Stimulated activated CD4-positive, alpha-beta T cell treated with anti-CD3 and anti-CD28 coated beads, TNF-alpha, amount 100 ng/mL, for 1 hour (primary cell): ENCODE data around the gene LMBR1.
"Not testable (repeated sequence)": the region's sequence is repeated elsewhere in the genome, so short reads cannot be mapped to it uniquely, and the experiment has no call there.

Experiments
- DNase-seq, 3 donors: peaks; one replicate each; pipeline ENCODE4 v3.0.0-alpha.2; 2020; ENCODE audit warnings: low read depth in 3 of 3, low spot score in 1 of 3

Gene LMBR1

GRCh38 chr7:156848979-156849378 is 44.0 kb downstream of the LMBR1 start:
- DNase-seq = no peak

- no peak for DNase-seq
These were observed 47.4 kb downstream of the LMBR1 start for GRCh38 chr7:156845379-156846101.

DNA sequence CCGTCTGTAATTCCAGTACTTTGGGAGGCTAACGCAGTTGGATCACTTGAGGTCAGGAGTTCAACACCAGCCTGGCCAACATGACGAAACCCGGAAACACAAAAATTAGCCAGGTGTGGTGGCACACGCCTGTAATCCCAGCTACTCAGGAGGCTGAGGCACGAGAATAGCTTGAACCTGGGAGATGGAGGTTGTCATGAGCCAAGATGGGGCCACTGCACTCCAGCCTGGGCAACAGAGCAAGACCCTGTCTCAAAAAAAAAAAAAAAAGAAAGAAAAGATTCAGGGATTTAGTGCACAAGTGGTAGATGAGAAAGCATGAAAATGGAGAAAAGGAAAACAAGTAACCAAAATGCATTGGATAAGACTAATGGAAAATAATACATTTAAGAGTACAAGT is 49.4 kb downstream of the LMBR1 start:
- DNase-seq = not testable (repeated sequence)

- no peak for DNase-seq
These were observed 49.8 kb downstream of the LMBR1 start for GRCh38 chr7:156843157-156843556.

- DNase-seq = no peak
These were observed 50.2 kb downstream of the LMBR1 start for GRCh38 chr7:156842740-156843140.

- no peak for DNase-seq
These were observed 50.7 kb downstream of the LMBR1 start for GRCh38 chr7:156842317-156842716.

- no peak for DNase-seq
These were observed 51.5 kb downstream of the LMBR1 start for GRCh38 chr7:156841497-156841896.

DNA sequence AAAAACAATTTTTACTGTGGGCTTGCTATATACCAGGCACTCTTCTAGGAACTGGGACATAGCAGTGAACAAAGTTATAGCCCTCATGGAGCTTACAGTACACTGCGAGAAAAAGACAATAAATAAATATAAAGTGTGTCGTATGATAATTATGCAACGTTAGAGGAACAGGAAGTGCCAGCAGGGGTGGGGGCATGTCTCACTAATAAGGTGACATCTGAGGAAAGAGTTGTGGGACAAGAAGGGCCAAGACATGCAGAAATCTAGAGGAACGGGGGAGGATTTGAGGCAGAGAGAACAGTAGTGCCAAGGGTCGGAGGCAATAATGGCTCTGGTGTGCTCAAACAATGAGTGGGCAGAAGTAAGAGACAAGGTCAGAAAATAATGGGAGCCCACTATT is 52.8 kb downstream of the LMBR1 start:
- no peak for DNase-seq

DNA sequence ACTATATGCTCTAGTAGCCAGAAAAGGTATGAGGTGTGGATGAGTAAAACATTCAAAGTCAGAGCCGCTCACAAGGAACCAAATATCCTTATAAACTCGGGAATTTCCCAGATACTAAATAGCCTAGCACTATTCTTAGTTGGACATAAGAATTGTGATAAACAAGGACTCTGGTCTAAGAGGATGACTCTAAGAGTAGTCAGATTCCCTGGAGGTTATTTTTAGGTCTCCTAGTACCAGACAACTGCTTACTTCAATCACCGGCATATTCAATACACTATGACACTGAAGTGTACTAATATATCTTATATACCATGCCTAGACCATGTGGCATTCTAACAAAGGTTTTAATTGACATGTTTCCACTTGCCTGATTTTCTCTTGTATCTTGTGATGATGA is 56.5 kb downstream of the LMBR1 start:
- DNase-seq = no peak

- no peak for DNase-seq
These were observed 58.5 kb downstream of the LMBR1 start for GRCh38 chr7:156834462-156834861.

DNA sequence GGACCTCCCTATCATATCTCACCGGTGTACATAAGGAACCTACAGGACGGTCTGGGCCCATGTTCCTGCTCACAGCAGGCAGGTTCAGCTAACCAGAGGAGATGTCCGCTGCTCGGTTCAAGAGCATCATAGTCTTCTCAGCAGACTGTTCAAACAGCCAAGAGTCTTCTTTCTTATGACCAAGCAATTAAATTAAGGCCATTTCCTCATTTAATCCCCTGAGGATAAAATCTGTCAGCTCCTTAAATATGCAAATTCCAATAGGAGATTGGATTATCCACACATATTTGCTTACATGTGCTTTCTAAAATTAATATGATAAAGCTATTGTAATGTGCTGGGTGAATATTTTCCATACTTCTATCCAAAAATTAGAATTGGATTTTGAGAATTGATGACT is 59.7 kb downstream of the LMBR1 start:
- no peak for DNase-seq

DNA sequence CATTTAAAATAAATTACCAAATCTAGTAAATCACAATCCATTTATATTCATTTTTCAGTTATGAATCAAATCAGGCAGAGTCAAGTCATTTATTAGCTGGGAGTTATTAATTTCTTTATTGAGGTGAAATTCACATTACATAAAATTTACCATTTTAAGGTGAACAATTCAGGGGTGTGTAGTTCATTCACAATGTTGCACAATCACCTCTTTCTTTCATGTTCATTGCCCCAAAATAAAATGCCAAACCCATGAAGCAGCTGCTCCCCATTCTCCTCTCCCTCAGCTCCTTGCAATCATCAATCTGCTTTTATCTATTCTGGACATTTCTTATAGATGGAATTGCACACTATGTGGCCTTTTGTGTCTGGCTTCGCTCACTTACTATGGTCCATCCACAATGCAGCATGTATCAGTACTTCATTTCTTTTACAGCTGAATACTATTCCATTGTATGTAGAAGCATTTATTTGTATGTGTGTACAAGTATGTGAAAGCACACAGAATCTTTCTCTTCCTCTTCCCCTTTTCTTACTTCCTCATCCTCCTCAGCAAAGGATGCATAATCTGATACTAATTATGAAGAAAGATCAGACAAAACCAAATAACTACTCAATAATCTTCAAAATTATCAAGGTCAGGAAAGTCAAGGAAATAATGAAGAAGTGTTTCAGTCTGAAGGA is 60.6 kb downstream of the LMBR1 start:
- DNase-seq = no peak

- no peak for DNase-seq
These were observed 63.2 kb downstream of the LMBR1 start for GRCh38 chr7:156829669-156830336.

GRCh38 chr7:156827587-156828203 is 65.3 kb downstream of the LMBR1 start:
- DNase-seq = no peak

- no peak for DNase-seq
These were observed 69.5 kb downstream of the LMBR1 start for GRCh38 chr7:156823435-156823834.

DNA sequence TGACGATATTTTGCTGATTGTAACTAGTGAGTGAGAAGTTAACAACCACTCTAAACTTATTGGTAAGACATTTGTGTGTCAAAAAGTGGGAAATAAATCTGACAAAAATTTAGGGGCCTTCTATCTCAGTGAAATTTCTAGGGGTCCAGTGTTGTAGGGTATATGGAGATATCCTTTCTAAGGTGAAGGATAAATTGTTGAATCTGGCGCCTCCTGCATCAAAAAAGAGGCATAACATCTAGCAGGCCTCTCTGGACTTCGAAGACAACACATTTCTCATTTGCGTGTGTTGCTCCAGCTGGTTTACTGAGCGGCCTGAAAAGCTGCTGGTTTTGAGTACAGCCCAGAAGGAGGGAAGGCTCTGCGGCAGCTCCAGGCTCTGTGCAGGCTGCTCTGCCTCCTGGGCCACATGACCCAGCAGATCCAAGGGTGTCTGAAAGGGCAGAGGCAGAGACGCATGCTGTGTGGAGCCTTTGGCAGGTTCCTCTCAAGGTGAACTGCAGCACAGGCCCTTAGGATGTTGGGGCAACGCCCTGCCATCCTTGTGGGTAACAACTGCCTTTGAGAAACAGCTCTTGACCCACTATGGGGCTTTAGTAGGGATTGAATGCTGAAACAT is 72.4 kb downstream of the LMBR1 start:
- no peak for DNase-seq

DNA sequence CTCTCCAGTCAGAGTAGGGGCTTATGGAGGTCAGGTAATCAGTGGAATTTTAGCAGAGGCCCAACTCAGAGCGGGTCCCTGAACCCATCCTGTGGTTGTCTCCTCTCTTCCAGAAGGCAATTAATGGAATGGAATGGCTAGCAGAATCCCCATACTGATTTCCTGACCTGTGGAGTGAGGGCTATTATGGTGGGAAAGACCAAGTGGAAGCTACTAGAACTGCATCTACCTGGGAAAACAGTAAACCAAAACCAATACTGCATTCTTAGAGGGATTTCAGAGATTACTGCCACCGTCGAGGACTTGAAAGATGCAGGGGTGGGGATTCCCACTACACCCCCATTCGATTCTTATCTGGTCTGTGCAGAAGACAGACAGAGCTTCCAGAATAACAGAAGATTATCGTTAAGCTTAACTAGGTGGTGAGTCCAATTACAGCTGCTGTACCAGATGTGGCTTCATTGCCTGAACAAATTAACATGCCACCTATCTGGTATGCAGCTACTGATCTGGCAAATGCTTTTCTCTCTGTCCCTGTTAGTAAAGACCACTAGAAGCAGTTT is 73.2 kb downstream of the LMBR1 start:
- no peak for DNase-seq

DNA sequence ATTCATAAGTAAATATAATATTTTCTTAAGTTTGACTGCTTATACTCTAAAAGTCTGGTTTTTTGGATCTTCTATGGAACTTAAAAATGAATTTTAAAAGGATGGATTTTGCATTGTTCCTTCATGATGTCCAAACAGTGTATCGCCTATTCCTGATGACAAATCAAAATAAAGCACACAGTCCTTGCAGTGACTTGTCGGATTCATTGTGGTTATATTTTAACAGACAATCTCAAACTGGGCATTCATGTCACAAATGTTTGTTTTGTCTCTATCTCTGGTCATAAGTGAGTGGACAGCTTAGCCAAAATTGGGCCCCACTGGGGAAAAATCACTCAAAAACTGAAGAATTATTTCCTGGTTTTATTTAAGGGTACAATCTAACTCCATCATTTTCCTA is 74.8 kb downstream of the LMBR1 start:
- DNase-seq = no peak

DNA sequence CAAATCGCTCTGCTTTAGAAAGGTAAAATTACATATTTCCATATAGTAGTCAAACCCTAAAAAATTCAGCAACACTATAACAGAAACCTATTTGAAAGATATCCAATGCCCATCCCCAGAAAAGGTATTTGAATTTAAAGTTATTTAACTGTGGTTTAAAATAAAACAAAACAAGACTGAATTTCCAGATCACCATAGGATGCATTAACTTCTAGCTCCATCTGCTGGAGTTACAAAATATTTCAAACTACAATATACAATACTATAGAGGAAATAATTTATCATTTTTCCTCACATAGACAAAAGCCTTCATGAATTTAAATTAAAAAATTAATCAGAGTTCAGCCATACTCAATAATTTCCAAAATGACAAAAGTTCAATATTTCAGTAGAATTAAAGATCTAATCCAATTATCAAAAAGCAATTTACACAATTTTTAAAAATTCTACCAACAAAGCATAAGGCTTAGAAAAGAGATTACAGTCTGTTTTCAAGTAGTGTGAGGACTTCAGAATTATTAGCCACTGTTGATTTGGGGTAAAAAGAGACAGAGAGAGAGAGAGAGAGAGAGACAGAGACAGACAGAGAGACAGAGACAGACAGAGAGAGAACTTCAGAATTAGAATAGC is 75.9 kb downstream of the LMBR1 start:
- no peak for DNase-seq

DNA sequence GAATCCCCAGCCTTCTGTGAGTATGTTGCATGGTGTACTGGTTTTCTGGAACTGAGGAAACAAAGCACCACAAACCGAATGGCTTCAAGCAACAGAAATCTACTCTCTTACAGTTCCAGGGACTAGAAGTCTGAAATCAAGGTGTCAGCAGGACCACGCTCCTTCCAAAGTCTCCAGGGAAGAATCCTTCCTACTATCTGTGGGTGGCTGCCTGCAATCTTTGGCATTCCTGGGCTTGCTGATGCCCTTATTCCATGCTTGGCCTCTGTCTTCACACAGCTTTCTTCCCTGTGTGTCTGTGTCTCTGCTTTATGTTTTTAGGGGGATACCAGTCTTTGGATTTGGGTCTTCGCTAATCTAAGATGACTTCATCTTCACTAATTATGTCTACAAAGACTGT is 81.3 kb downstream of the LMBR1 start:
- no peak for DNase-seq

DNA sequence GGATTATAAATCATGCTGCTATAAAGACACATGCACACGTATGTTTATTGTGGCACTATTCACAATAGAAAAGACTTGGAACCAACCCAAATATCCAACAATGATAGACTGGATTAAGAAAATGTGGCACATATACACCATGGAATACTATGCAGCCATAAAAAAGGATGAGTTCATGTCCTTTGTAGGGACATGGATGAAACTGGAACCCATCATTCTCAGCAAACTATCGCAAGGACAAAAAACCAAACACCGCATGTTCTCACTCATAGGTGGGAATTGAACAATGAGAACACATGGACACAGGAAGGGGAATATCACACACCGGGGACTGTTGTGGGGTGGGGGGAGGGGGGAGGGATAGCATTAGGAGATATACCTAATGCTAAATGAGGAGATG is 89.3 kb downstream of the LMBR1 start:
- not testable (repeated sequence) for DNase-seq
